Measurements from ENCODE around the gene MBTPS1. TPM values are rescaled to one million over a fixed set of nuclear protein-coding genes. Genes with fewer than 3 reads are reported as not detected.

The MBTPS1 gene
- total RNA-seq, 2 experiments from 2014 or later: 46.4 to 50.4 TPM

GRCh38 chr16:84043486-84044117 is 73.1 kb downstream of the MBTPS1 start:
- H3K36me3 Mint-ChIP-seq (ENCODE audit: low read depth): no peaks in the 10 kb centered on the region
- no peaks in the 10 kb centered on the region for H3K9me3 Mint-ChIP-seq
- ChIA-PET POLR2A (no interaction called here), CTCF (no interaction called here)
- H3K27me3 Mint-ChIP-seq: peaks cover 15% of the 10 kb centered on the region
- H3K4me1 Mint-ChIP-seq: no peaks in the 10 kb centered on the region
- no peak overlapping the region for H3K27ac Mint-ChIP-seq
- no peak overlapping the region for H3K4me3 Mint-ChIP-seq
- no peak for DNase-seq

- H3K36me3 Mint-ChIP-seq (ENCODE audit: low read depth): no peaks in the 10 kb centered on the region
- H3K27me3 Mint-ChIP-seq: peaks cover 15% of the 10 kb centered on the region
- no peak overlapping the region for H3K27ac Mint-ChIP-seq
- ChIA-PET POLR2A (no interaction called here), CTCF (interaction anchor here (1.4 kb wide), 1 partner anchor 86 kb away, joined by 3 read pairs; no protein-coding TSS in a partner anchor)
- H3K4me1 Mint-ChIP-seq: no peaks in the 10 kb centered on the region
- no peak for DNase-seq
- no peaks in the 10 kb centered on the region for H3K9me3 Mint-ChIP-seq
- H3K4me3 Mint-ChIP-seq: no peak overlapping the region
These were observed 73.8 kb downstream of the MBTPS1 start for GRCh38 chr16:84042879-84043485.

- Mint-ChIP-seq H3K36me3 (ENCODE audit: low read depth) (no peaks in the 10 kb centered on the region), H3K4me1 (no peaks in the 10 kb centered on the region), H3K9me3 (no peaks in the 10 kb centered on the region), H3K27ac (no peak within 1 kb of the TSS), H3K27me3 (peaks cover 15% of the 10 kb centered on the region), H3K4me3 (no peak within 1 kb of the TSS)
- ChIA-PET CTCF (interaction anchor here (1.4 kb wide), 1 partner anchor 86 kb away, joined by 3 read pairs; no protein-coding TSS in a partner anchor), POLR2A (no interaction called here)
- no peak for DNase-seq
These were observed 74.3 kb downstream of the MBTPS1 start, which contains the start of gene SLC38A8 for GRCh38 chr16:84042308-84042878. Gene SLC38A8, minus strand, starts transcription at chr16:84042795. Its CDS starts 638 bp downstream, at chr16:84042157.

- no peak overlapping the region for H3K4me3 Mint-ChIP-seq
- H3K27ac Mint-ChIP-seq: no peak overlapping the region
- POLR2A ChIA-PET: no interaction called here
- no peaks in the 10 kb centered on the region for H3K9me3 Mint-ChIP-seq
- no peaks in the 10 kb centered on the region for H3K4me1 Mint-ChIP-seq
- CTCF ChIA-PET: interaction anchor here (1.4 kb wide), 1 partner anchor 85 kb away, joined by 3 read pairs; no protein-coding TSS in a partner anchor
- H3K36me3 Mint-ChIP-seq (ENCODE audit: low read depth): no peaks in the 10 kb centered on the region
- no peak for DNase-seq
- peaks cover 15% of the 10 kb centered on the region for H3K27me3 Mint-ChIP-seq
These were observed 74.9 kb downstream of the MBTPS1 start for GRCh38 chr16:84041881-84042280.

GRCh38 chr16:84040823-84041820 is 75.6 kb downstream of the MBTPS1 start:
- Mint-ChIP-seq H3K36me3 (ENCODE audit: low read depth) (no peaks in the 10 kb centered on the region), H3K27me3 (peaks cover 15% of the 10 kb centered on the region), H3K4me1 (no peaks in the 10 kb centered on the region), H3K4me3 (no peak overlapping the region), H3K27ac (no peak overlapping the region), H3K9me3 (peaks cover 3% of the 10 kb centered on the region)
- ChIA-PET POLR2A (no interaction called here), CTCF (interaction anchor here (1.4 kb wide), 1 partner anchor 13 kb away, joined by 3 read pairs; no protein-coding TSS in a partner anchor)
- DNase-seq: no peak

GRCh38 chr16:84040226-84040822 is 76.4 kb downstream of the MBTPS1 start:
- ChIA-PET POLR2A (no interaction called here), CTCF (interaction anchor here (1.4 kb wide), 1 partner anchor 14 kb away, joined by 3 read pairs; no protein-coding TSS in a partner anchor)
- H3K9me3 Mint-ChIP-seq: peaks cover 7% of the 10 kb centered on the region
- H3K27ac Mint-ChIP-seq: no peak overlapping the region
- H3K27me3 Mint-ChIP-seq: peaks cover 15% of the 10 kb centered on the region
- no peak overlapping the region for H3K4me3 Mint-ChIP-seq
- no peak for DNase-seq
- H3K4me1 Mint-ChIP-seq: no peaks in the 10 kb centered on the region
- H3K36me3 Mint-ChIP-seq (ENCODE audit: low read depth): no peaks in the 10 kb centered on the region

GRCh38 chr16:84039696-84040095 is 77.0 kb downstream of the MBTPS1 start:
- no peaks in the 10 kb centered on the region for H3K36me3 Mint-ChIP-seq (ENCODE audit: low read depth)
- no peak overlapping the region for H3K27ac Mint-ChIP-seq
- no peaks in the 10 kb centered on the region for H3K4me1 Mint-ChIP-seq
- H3K27me3 Mint-ChIP-seq: peaks cover 15% of the 10 kb centered on the region
- ChIA-PET POLR2A (no interaction called here), CTCF (no interaction called here)
- DNase-seq: no peak
- H3K4me3 Mint-ChIP-seq: no peak overlapping the region
- peaks cover 7% of the 10 kb centered on the region for H3K9me3 Mint-ChIP-seq

- H3K9me3 Mint-ChIP-seq: peaks cover 7% of the 10 kb centered on the region
- H3K4me1 Mint-ChIP-seq: no peaks in the 10 kb centered on the region
- no peak overlapping the region for H3K4me3 Mint-ChIP-seq
- peaks cover 4% of the 10 kb centered on the region for H3K27me3 Mint-ChIP-seq
- no peak overlapping the region for H3K27ac Mint-ChIP-seq
- ChIA-PET POLR2A (no interaction called here), CTCF (interaction anchor here (1.2 kb wide), 1 partner anchor 149 kb away, joined by 4 read pairs; the partner anchor contains the start of gene TAF1C)
- DNase-seq: no peak
- no peaks in the 10 kb centered on the region for H3K36me3 Mint-ChIP-seq (ENCODE audit: low read depth)
These were observed 78.3 kb downstream of the MBTPS1 start for GRCh38 chr16:84038469-84038868.

- H3K4me1 Mint-ChIP-seq: no peaks in the 10 kb centered on the region
- CTCF ChIA-PET: no interaction called here
- H3K9me3 Mint-ChIP-seq: peaks cover 7% of the 10 kb centered on the region
- no peak overlapping the region for H3K27ac Mint-ChIP-seq
- DNase-seq: no peak
- H3K36me3 Mint-ChIP-seq (ENCODE audit: low read depth): no peaks in the 10 kb centered on the region
- no peak overlapping the region for H3K4me3 Mint-ChIP-seq
- POLR2A ChIA-PET: no interaction called here
- H3K27me3 Mint-ChIP-seq: no peaks in the 10 kb centered on the region
These were observed 79.7 kb downstream of the MBTPS1 start for GRCh38 chr16:84036982-84037425.

GRCh38 chr16:84036131-84036530 is 80.6 kb downstream of the MBTPS1 start:
- H3K9me3 Mint-ChIP-seq: peaks cover 7% of the 10 kb centered on the region
- ChIA-PET POLR2A (no interaction called here), CTCF (no interaction called here)
- H3K27me3 Mint-ChIP-seq: no peaks in the 10 kb centered on the region
- H3K27ac Mint-ChIP-seq: no peak overlapping the region
- no peak for DNase-seq
- H3K36me3 Mint-ChIP-seq (ENCODE audit: low read depth): no peaks in the 10 kb centered on the region
- no peaks in the 10 kb centered on the region for H3K4me1 Mint-ChIP-seq
- no peak overlapping the region for H3K4me3 Mint-ChIP-seq

- POLR2A ChIA-PET: no interaction called here
These were observed 82.2 kb downstream of the MBTPS1 start for GRCh38 chr16:84034516-84034915.

GRCh38 chr16:84033251-84034195 is 83.2 kb downstream of the MBTPS1 start:
- peaks cover 12% of the 10 kb centered on the region for H3K4me1 Mint-ChIP-seq
- H3K9me3 Mint-ChIP-seq: peaks cover 7% of the 10 kb centered on the region
- no peak overlapping the region for H3K27ac Mint-ChIP-seq
- no peak for DNase-seq
- H3K4me3 Mint-ChIP-seq: no peak overlapping the region
- CTCF ChIA-PET: no interaction called here
- POLR2A ChIA-PET: no interaction called here
- peaks cover 7% of the 10 kb centered on the region for H3K27me3 Mint-ChIP-seq
- no peaks in the 10 kb centered on the region for H3K36me3 Mint-ChIP-seq (ENCODE audit: low read depth)

More at GRCh38 chr16:84034516-84034915, 82.2 kb downstream of the MBTPS1 start:
- no peak overlapping the region for H3K27ac Mint-ChIP-seq
- H3K4me1 Mint-ChIP-seq: peaks cover 8% of the 10 kb centered on the region
- DNase-seq: no peak
- H3K27me3 Mint-ChIP-seq: peaks cover 7% of the 10 kb centered on the region
- peaks cover 7% of the 10 kb centered on the region for H3K9me3 Mint-ChIP-seq
- H3K4me3 Mint-ChIP-seq: no peak overlapping the region
- H3K36me3 Mint-ChIP-seq (ENCODE audit: low read depth): no peaks in the 10 kb centered on the region
- CTCF ChIA-PET: no interaction called here
